ENCODE data around the gene HLA-E.

GRCh38 chr6:30513451-30513850 is 24.1 kb downstream of the HLA-E start:
- TF ChIP-seq POLR2A (IDR thresholded peaks at IDR 0.05) = no peak
- TF ChIP-seq, protein P1, sequence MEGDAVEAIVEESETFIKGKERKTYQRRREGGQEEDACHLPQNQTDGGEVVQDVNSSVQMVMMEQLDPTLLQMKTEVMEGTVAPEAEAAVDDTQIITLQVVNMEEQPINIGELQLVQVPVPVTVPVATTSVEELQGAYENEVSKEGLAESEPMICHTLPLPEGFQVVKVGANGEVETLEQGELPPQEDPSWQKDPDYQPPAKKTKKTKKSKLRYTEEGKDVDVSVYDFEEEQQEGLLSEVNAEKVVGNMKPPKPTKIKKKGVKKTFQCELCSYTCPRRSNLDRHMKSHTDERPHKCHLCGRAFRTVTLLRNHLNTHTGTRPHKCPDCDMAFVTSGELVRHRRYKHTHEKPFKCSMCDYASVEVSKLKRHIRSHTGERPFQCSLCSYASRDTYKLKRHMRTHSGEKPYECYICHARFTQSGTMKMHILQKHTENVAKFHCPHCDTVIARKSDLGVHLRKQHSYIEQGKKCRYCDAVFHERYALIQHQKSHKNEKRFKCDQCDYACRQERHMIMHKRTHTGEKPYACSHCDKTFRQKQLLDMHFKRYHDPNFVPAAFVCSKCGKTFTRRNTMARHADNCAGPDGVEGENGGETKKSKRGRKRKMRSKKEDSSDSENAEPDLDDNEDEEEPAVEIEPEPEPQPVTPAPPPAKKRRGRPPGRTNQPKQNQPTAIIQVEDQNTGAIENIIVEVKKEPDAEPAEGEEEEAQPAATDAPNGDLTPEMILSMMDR (IDR thresholded peaks at IDR 0.05) = no peak
